ENCODE results near the gene CCL22. TPM values are rescaled to one million over a fixed set of nuclear protein-coding genes. Genes with fewer than 3 reads are reported as not detected.

Gene CCL22
- total and polyA plus RNA-seq, 2 of the 4 experiments (the other 2 are of a cell fraction), result not detected

- Histone ChIP-seq H4K5ac (ENCODE audit: low read depth, low read length) (no peak overlapping the region), H3K9me3 (ENCODE audit: control insufficient read depth, insufficient read depth, low read length) (no peaks in the 10 kb centered on the region), H2AK5ac (ENCODE audit: low read depth, low read length) (no peak overlapping the region), H3K4me3 (ENCODE audit: insufficient read depth, low read depth, low read length) (no peak overlapping the region), H3K36me3 (ENCODE audit: control insufficient read depth, insufficient read depth, low read length) (no peaks in the 10 kb centered on the region), H3K79me1 (ENCODE audit: low read depth in 1 of 2, low read length in 2 of 2) (no peaks in the 10 kb centered on the region), H3K9ac (ENCODE audit: low read depth, low read length) (no peak overlapping the region), H3K56ac (ENCODE audit: extremely low read depth, insufficient read depth, low read length) (no peak overlapping the region), H2BK5ac (ENCODE audit: low read depth, low read length, poor library complexity, severe bottlenecking) (no peak overlapping the region), H3K9me1 (ENCODE audit: insufficient read depth, low read length) (no peaks in the 10 kb centered on the region), H3K23ac (ENCODE audit: low read depth, low read length) (no peak overlapping the region), H3K18ac (ENCODE audit: low read depth, low read length) (no peak overlapping the region), H2BK15ac (ENCODE audit: low read depth, low read length) (no peak overlapping the region), H3K27me3 (ENCODE audit: control insufficient read depth, insufficient read depth, low read length) (peaks cover 50% of the 10 kb centered on the region), H4K91ac (ENCODE audit: insufficient read depth, low read depth, low read length) (no peak overlapping the region), H3K27ac (ENCODE audit: insufficient read depth, low read length) (no peak overlapping the region), H3K4me1 (ENCODE audit: control insufficient read depth, insufficient read depth, low read length) (peaks cover 4% of the 10 kb centered on the region; the same call in 1 of the 2 replicates), H2AFZ (replicated peaks; ENCODE audit: low read length, poor library complexity) (peak overlapping the region; percentile 61), H2AK9ac (replicated peaks; ENCODE audit: low read depth, low read length, poor library complexity) (no peak overlapping the region), H4K8ac (ENCODE audit: low read depth in 2 of 2, low read length in 2 of 2) (no peak overlapping the region), H3K4me2 (ENCODE audit: low read depth, low read length) (no peak overlapping the region), H3K4ac (ENCODE audit: low read depth, low read length) (no peak overlapping the region), H2BK20ac (ENCODE audit: low read depth, low read length) (no peak overlapping the region), H3K14ac (replicated peaks; ENCODE audit: low read depth, low read length) (no peak overlapping the region), H2BK120ac (ENCODE audit: low read depth, low read length) (no peak overlapping the region), H4K20me1 (ENCODE audit: insufficient read depth, low read length) (no peaks in the 10 kb centered on the region)
- intact Hi-C loops (cut with micrococcal nuclease) (loop anchor here (5.0 kb wide), 1 partner anchor 44 kb away; no protein-coding TSS in a partner anchor), in situ Hi-C loops (cut with MboI; ENCODE audit: low sequenced_read_pairs) (no loop called here), dilution Hi-C loops (cut with HindIII; ENCODE audit: low sequenced_read_pairs, unreplicated experiment) (no loop called here)
- ChIA-PET CTCF (no interaction called here), POLR2A (ENCODE audit: unreplicated experiment) (no interaction called here)
- 61% methylated on average over 5 of the region's 15 CpGs; no CpG with 5 or more reads in 1 of the 2 experiments for WGBS, 2 experiments (ENCODE audit: extremely low coverage in 2 of 2, insufficient read length in 1 of 2)
- DNase-seq (no peak), ATAC-seq (ENCODE audit: low read depth) (no peak)
- TF ChIP-seq POLR2A (IDR thresholded peaks at IDR 0.05; ENCODE audit: low read depth, low read length) (no peak), BHLHE40 (IDR thresholded peaks at IDR 0.05; ENCODE audit: low read depth, low read length) (no peak), SMC3 (IDR thresholded peaks at IDR 0.05; ENCODE audit: low read depth, low read length) (no peak), RCOR1 (IDR thresholded peaks at IDR 0.05; ENCODE audit: insufficient replicate concordance, low read length) (no peak), MXI1 (IDR thresholded peaks at IDR 0.05; ENCODE audit: borderline replicate concordance, low read depth, low read length) (no peak)
- no TSS peak for BruUV-seq (replicated peaks)
Observed at GRCh38 chr16:57371494-57372371, 13.2 kb downstream of the CCL22 start.

All from IMR-90 (cell line).